GM21723 (cell line): ENCODE results near the gene NRROS.

Source experiments
- ATAC-seq: cut with Tn5 transposase; IDR thresholded peaks from one replicate; pipeline ENCODE4 v1.9.1; 2021; ENCODE audit warnings: mild to moderate bottlenecking, moderate library complexity; ENCODE audit not compliant: unreplicated experiment

Gene NRROS

GRCh38 chr3:196677353-196677752 lies 37.9 kb downstream of the NRROS start:
- ATAC-seq, result no peak

GRCh38 chr3:196677931-196678330 lies 38.4 kb downstream of the NRROS start:
- no peak for ATAC-seq

GRCh38 chr3:196684548-196685407 lies 45.3 kb downstream of the NRROS start:
- peak; percentile 91 for ATAC-seq

- no peak for ATAC-seq
Measured at GRCh38 chr3:196686436-196686835, 46.9 kb downstream of the NRROS start.

- no peak for ATAC-seq
Measured at GRCh38 chr3:196688349-196688748, 48.9 kb downstream of the NRROS start.

- ATAC-seq, result no peak
Measured at GRCh38 chr3:196689941-196690660, 50.6 kb downstream of the NRROS start.

- no peak for ATAC-seq
Measured at GRCh38 chr3:196691386-196691785, 51.9 kb downstream of the NRROS start.

- no peak for ATAC-seq
Measured at GRCh38 chr3:196694202-196694638, 54.7 kb downstream of the NRROS start.

GRCh38 chr3:196694941-196695848 lies 55.7 kb downstream of the NRROS start:
- ATAC-seq, result no peak

- ATAC-seq, result no peak
Measured at GRCh38 chr3:196695849-196696226, 56.3 kb downstream of the NRROS start.

- ATAC-seq, result no peak
Measured at GRCh38 chr3:196697270-196697669, 57.8 kb downstream of the NRROS start.

- no peak for ATAC-seq
Measured at GRCh38 chr3:196699749-196700148, 60.3 kb downstream of the NRROS start.

GRCh38 chr3:196700801-196701200 lies 61.3 kb downstream of the NRROS start:
- no peak for ATAC-seq

GRCh38 chr3:196706327-196706726 lies 66.8 kb downstream of the NRROS start:
- ATAC-seq, result no peak

GRCh38 chr3:196706731-196707130 lies 67.2 kb downstream of the NRROS start:
- ATAC-seq, result no peak

GRCh38 chr3:196707566-196707965 lies 68.1 kb downstream of the NRROS start:
- ATAC-seq, result no peak

GRCh38 chr3:196708467-196708866 lies 69.0 kb downstream of the NRROS start:
- ATAC-seq, result no peak
